Loucy (cell line): ENCODE measurements around the gene LBP.
A peak's percentile ranks its signal among the peaks of the same experiment; 100 is the strongest.

Experiments used
- H2AFZ ChIP-seq: fragments of 200-600 bp; sonication (generic); 2 replicates; pipeline ENCODE4 v1.6.0; 2016; ENCODE audit warnings: antibody characterized with exemption, mild to moderate bottlenecking, low read length, moderate library complexity
- H3F3A ChIP-seq: fragments of 200-600 bp; 2 replicates; pipeline ENCODE4 v1.6.0; 2016; ENCODE audit warnings: antibody characterized with exemption, low read depth, mild to moderate bottlenecking
- H3K27me3 ChIP-seq: fragments of 200-600 bp; sonication (generic); 2 replicates; pipeline ENCODE4 v1.6.1; 2014; ENCODE audit warnings: low read length, mild to moderate bottlenecking; ENCODE audit not compliant: insufficient read depth, poor library complexity, severe bottlenecking
- H3K36me3 ChIP-seq: fragments of 200-600 bp; sonication (generic); 2 replicates; pipeline ENCODE4 v1.6.1; 2016; ENCODE audit warnings: low read length; ENCODE audit not compliant: insufficient read depth
- H3K4me1 ChIP-seq: fragments of 200-600 bp; sonication (generic); 2 replicates; pipeline ENCODE4 v1.5.1; 2014; ENCODE audit warnings: low read length, mild to moderate bottlenecking; ENCODE audit not compliant: insufficient read depth, poor library complexity, severe bottlenecking
- H3K4me2 ChIP-seq: fragments of 200-600 bp; sonication (generic); 2 replicates; pipeline ENCODE4 v1.6.0; 2014; ENCODE audit warnings: antibody characterized with exemption, low read length, low read depth, mild to moderate bottlenecking; ENCODE audit not compliant: poor library complexity, severe bottlenecking
- H3K4me3 ChIP-seq: fragments of 200-600 bp; sonication (generic); 2 replicates; pipeline ENCODE4 v1.5.1; 2014; ENCODE audit warnings: low read length, mild to moderate bottlenecking, mixed read lengths; ENCODE audit not compliant: poor library complexity, severe bottlenecking
- H3K79me2 ChIP-seq: fragments of 200-600 bp; sonication (generic); 2 replicates; pipeline ENCODE4 v1.6.1; 2014; ENCODE audit warnings: low read length; ENCODE audit not compliant: insufficient read depth
- H3K9ac ChIP-seq: fragments of 200-600 bp; sonication (generic); 2 replicates; pipeline ENCODE4 v1.6.0; 2014; ENCODE audit warnings: mild to moderate bottlenecking, low read depth, low read length, moderate library complexity; ENCODE audit not compliant: poor library complexity, severe bottlenecking
- H3K9me2 ChIP-seq: fragments of 200-600 bp; sonication (generic); replicated peaks from 2 replicates; pipeline ENCODE4 v1.6.1; 2016; ENCODE audit warnings: low read depth, low read length, mixed read lengths
- H3K9me3 ChIP-seq: fragments of 200-600 bp; sonication (generic); 2 replicates; pipeline ENCODE4 v1.6.1; 2014; ENCODE audit warnings: mild to moderate bottlenecking, antibody characterized with exemption, low read length, low read depth; ENCODE audit not compliant: insufficient read depth
- H4K20me1 ChIP-seq: fragments of 200-600 bp; sonication (generic); 2 replicates; pipeline ENCODE4 v1.6.0; 2014; ENCODE audit warnings: antibody characterized with exemption, low read length, mild to moderate bottlenecking; ENCODE audit not compliant: insufficient read depth, poor library complexity, severe bottlenecking
- CTCF ChIP-seq: fragments of 200-600 bp; sonication (generic); conservative IDR thresholded peaks from 2 replicates; pipeline ENCODE4 v1.5.1; 2014; ENCODE audit warnings: mild to moderate bottlenecking, antibody characterized with exemption, low read length
- EZH2phosphoT487 ChIP-seq: fragments of 200-600 bp; IDR thresholded peaks from 2 replicates; pipeline ENCODE4 v1.6.1; 2018; ENCODE audit warnings: antibody characterized with exemption, mild to moderate bottlenecking, moderate library complexity, borderline replicate concordance

The LBP gene

GRCh38 chr20:38302786-38303185, 43.5 kb upstream of the LBP start:
- no peaks in the 10 kb centered on the region for H3K79me2 ChIP-seq
- H3K4me1 ChIP-seq = peaks cover 19% of the 10 kb centered on the region
- H2AFZ ChIP-seq = no peak overlapping the region
- TF ChIP-seq EZH2phosphoT487 (no peak), CTCF (no peak)
- no peak overlapping the region for H3K9ac ChIP-seq
- no peaks in the 10 kb centered on the region for H3K9me2 ChIP-seq
- H3K9me3 ChIP-seq = no peaks in the 10 kb centered on the region
- no peak overlapping the region for H3K4me3 ChIP-seq
- no peaks in the 10 kb centered on the region for H3F3A ChIP-seq
- no peaks in the 10 kb centered on the region for H3K36me3 ChIP-seq
- no peaks in the 10 kb centered on the region for H4K20me1 ChIP-seq
- H3K4me2 ChIP-seq = no peak overlapping the region
- no peaks in the 10 kb centered on the region for H3K27me3 ChIP-seq

- Histone ChIP-seq H3K9me3 (no peaks in the 10 kb centered on the region), H3K27me3 (no peaks in the 10 kb centered on the region), H3K9me2 (no peaks in the 10 kb centered on the region), H3K4me2 (peak within 1 kb of the TSS; percentile 75), H3K36me3 (no peaks in the 10 kb centered on the region), H3F3A (no peaks in the 10 kb centered on the region), H3K4me3 (peak within 1 kb of the TSS; percentile 50), H3K4me1 (peaks cover 19% of the 10 kb centered on the region), H3K9ac (no peak within 1 kb of the TSS), H4K20me1 (no peaks in the 10 kb centered on the region), H3K79me2 (no peaks in the 10 kb centered on the region), H2AFZ (no peak within 1 kb of the TSS)
- no peak for TF ChIP-seq CTCF
- TF ChIP-seq EZH2phosphoT487 = no peak
Observed at GRCh38 chr20:38303908-38304379, 42.3 kb upstream of the LBP start, which contains the start of gene BPI. TSS of gene BPI (plus strand) at chr20:38304156. CDS start at chr20:38304224, 68 bp downstream.

- Histone ChIP-seq H3K9me3 (no peaks in the 10 kb centered on the region), H3K9ac (no peak overlapping the region), H3K79me2 (no peaks in the 10 kb centered on the region), H3F3A (no peaks in the 10 kb centered on the region), H3K4me1 (peaks cover 19% of the 10 kb centered on the region), H3K9me2 (no peaks in the 10 kb centered on the region), H3K4me2 (peak overlapping the region; percentile 75), H3K4me3 (no peak overlapping the region), H3K36me3 (no peaks in the 10 kb centered on the region), H4K20me1 (no peaks in the 10 kb centered on the region), H3K27me3 (no peaks in the 10 kb centered on the region), H2AFZ (no peak overlapping the region)
- TF ChIP-seq CTCF (peak; percentile 76), EZH2phosphoT487 (no peak)
Observed at GRCh38 chr20:38304845-38305447, 41.3 kb upstream of the LBP start.
